Measurements from ENCODE around the gene NUFIP2.

DNA sequence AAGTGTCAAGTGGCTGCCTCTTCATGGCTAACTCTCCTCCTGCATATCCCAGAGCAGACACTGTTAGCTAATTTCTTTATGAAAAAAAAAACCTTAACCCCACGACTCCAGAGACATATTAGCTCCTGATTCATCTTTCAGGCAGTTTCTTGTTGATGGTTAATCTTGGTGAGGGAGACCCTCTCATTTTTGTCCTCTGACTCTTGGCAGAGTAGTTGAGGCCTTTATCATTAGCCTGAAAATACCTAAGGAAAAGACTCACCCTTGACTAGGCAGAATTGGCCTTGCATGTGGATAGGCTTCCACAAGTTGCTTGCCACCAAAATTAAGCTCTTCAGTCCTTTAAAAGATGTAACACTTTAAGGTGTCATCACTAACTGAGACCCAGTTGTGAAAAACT is 43.3 kb downstream of the NUFIP2 start:
- TF ChIP-seq EZH2phosphoT487 (IDR thresholded peaks at IDR 0.05; ENCODE audit: insufficient read depth, low read depth) (no peak), EZH2 (IDR thresholded peaks at IDR 0.05; ENCODE audit: insufficient read depth, poor library complexity, severe bottlenecking) (no peak)

All from GM23248 (cell line).